Activated CD8-positive, alpha-beta memory T cell treated with anti-CD3 and anti-CD28 coated beads, Interleukin-2, amount 50 U/mL, for 4 hours (primary cell): ENCODE measurements around the gene SMIM36.
"Not testable (repeated sequence)": the region's sequence is repeated elsewhere in the genome, so short reads cannot be mapped to it uniquely, and the experiment has no call there.

Experiments
- DNase-seq: peaks from one replicate; pipeline ENCODE4 v3.0.0-alpha.2; 2020

Gene SMIM36

DNA sequence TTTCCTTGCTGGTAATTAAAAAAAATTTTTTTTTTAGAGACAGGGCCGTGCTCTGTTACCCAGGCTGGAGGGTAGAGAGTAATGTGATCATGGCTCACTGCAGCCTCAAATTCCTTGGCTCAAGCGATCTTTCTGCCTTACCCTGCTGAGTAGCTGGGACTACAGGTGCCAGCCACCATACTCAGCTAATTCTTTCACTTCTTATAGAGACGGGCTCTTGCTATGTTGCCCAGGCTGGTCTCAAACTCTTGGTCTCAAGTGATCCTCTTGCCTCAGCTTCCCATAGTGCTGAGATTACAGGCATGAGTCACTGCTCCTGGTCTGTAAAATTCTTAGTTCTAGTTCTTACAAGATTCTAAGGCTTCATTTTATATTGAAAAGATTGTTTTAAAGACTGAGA, 11.1 kb downstream of the SMIM36 start:
- no peak for DNase-seq

DNA sequence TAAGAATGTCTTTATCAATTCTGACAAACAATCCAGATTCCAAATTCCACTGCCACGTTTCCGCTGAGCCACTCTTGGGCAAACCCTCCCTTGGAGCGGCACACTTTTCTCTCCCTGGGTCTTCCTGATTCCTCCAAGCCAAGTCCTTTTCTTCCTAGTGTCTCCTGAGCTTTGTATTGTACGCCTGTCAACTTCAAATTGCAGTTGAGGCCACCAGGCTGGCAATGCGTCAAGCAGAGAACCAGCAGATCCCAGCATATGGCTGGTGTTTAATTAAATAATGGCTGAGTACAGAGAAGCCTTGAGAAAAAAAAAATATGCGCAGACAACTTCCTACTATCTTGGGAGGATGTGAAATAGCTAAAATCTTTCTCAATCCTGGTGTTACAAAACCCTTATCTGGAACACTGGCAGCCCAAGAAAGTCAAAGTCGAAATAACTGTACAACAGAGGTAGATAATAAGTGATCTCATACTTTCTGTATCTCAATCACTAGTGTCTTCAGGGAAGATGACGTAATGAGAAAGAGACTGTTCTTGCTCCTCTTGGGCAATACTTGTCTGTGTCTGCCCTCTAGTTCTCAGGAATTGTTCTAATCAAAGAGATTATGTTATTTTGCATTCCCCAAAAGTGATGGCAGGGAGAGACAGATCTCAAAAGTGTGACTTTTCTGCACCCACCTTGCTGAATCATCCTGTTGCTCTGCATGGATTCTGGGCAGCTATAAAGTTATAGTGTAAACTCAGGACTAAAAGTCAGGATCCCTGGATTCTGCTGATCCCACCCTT, 15.0 kb downstream of the SMIM36 start:
- no peak for DNase-seq

GRCh38 chr17:55495239-55495638, 16.0 kb downstream of the SMIM36 start:
- DNase-seq = no peak

GRCh38 chr17:55492781-55493341, 18.4 kb downstream of the SMIM36 start:
- DNase-seq = no peak

DNA sequence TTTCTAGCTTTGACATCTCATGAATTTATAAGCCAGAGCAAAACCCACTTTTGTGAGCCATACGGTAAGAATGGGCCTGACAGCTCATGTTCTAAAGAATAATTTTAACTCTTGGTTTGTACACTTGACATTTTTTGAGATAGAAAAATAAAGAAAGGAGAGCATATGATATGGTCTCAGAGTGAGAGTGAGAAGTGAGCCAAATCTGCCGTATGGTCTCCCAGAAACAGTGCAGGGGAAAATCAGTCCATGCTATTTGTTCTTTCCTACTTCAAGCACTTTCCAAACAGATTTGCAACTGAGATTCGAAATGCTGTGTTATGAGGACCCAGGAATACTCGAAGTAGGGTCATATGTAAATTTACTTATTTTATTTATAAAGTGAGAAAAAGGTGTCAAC, 20.9 kb downstream of the SMIM36 start:
- no peak for DNase-seq

GRCh38 chr17:55487695-55488432, 23.4 kb downstream of the SMIM36 start:
- DNase-seq = no peak

GRCh38 chr17:55484575-55484974, 26.7 kb downstream of the SMIM36 start:
- no peak for DNase-seq

DNA sequence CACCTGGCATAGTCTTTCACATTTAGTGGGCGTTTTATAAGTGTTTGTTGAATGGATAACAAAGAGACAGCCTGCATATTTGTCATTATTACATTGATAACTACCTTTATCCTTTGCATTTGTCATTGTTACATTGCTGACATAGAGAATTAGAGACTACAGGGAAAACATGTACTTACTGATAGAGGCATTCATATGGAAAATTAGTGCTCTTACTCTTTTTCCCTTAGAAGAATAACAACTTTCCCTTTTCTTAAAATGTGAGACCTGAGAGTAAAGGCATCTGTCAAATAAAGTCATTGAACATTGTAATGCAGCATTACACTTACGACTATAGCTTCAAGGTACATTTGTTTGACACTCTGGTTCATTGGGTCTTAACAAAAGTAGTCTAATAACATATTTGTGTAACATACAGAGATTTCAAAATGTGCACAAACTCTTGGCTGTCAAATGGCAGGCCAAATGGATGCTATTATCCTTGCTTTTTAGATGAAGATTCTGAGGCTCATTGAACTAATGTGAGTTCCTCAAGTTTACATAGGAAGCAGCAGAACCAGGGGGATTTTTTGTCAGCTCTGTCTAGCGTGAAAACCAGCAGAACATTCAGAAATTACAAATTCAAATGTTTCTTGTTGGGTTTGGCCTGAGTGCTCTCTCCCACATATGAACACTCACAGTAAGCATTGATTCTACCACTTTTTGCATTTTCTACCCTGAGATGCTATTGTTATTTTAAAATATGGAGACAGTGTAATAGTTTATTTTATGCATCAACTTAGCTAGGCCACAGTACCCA, 28.5 kb downstream of the SMIM36 start:
- DNase-seq = no peak

- no peak for DNase-seq
These were observed 30.5 kb downstream of the SMIM36 start for GRCh38 chr17:55480631-55481315.

DNA sequence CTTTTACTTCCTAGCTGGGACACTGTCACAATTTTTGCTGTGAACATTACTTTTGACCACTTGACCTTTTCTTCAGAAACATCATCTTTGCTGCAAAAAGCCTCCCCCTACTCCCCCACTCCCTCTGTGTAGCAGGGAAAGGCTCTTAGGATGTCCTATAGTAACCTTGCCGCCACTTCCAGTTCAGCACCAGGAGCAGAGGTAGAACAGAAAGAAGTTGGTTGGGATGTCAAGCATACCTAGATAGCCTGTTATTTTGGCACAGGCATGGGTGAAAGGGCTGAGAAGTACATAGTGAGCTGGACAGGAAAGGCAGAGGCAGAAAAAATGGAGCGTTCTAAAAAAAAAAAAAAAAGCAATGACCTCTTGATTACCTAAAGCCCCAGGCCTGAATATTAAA, 31.3 kb downstream of the SMIM36 start:
- DNase-seq = no peak

- DNase-seq = no peak
These were observed 32.3 kb downstream of the SMIM36 start for GRCh38 chr17:55478971-55479370.

- DNase-seq = no peak
These were observed 44.6 kb downstream of the SMIM36 start for GRCh38 chr17:55466671-55467070.

GRCh38 chr17:55465771-55466170, 45.5 kb downstream of the SMIM36 start:
- not testable (repeated sequence) for DNase-seq

- DNase-seq = no peak
These were observed 47.7 kb downstream of the SMIM36 start for GRCh38 chr17:55463600-55463999.

- no peak for DNase-seq
These were observed 48.5 kb downstream of the SMIM36 start for GRCh38 chr17:55462711-55463110.

- no peak for DNase-seq
These were observed 49.0 kb downstream of the SMIM36 start for GRCh38 chr17:55462234-55462633.

DNA sequence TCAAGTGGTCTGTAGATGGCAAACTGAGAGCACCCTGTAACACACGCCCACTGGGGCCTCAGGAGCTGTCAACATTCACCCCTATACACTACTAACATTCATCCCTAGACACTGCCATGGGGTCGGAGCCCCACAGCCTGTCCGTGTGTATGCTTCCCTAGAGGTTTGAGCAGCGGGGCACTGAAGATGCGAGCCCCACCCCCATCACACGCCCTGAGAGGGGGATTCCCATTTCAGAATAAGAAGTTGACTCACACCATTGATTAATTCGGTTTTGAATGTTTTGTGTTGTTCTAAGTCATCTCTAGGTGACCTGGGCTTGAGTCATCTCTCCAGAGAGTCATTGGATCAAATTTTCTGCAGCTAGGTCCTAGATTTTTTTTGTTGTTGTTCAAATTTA, 52.3 kb downstream of the SMIM36 start:
- DNase-seq = peak; percentile 28

GRCh38 chr17:55458287-55458900, 52.9 kb downstream of the SMIM36 start:
- no peak for DNase-seq

GRCh38 chr17:55456307-55457240, 54.7 kb downstream of the SMIM36 start:
- DNase-seq = no peak

DNA sequence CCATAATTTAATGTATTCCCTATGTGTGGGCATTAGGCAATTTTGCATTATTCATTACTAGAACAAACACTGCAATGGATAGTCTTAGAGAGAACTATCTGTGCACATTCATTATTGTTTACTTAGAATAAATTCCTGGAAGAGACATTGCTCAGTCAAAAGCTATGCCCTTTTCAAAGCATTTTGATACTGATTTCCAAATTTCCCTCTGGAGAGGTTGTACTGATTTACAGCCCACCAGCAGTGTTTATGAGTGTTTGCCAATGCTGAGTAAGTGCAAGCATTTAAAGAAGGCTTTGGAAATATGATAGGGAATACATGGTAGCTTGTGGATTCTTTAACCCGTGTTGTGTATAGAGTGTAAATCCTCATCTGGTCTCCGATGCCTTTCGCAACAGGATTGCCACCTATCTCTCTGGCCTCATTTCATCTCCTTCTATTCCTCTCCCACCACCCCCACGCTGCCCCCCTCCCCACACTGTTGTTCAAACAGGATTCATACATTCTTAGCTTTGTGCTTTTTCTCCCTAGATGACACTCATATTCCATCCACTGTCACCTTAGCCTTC, 56.3 kb downstream of the SMIM36 start:
- DNase-seq = no peak
